Activated CD4-positive, alpha-beta memory T cell treated with anti-CD3 and anti-CD28 coated beads for 36 hours (primary cell): Measurements from ENCODE around the gene ATP10A. TPM values are rescaled to one million over a fixed set of nuclear protein-coding genes. Genes with fewer than 3 reads are reported as not detected.
A peak's percentile ranks its signal among the peaks of the same experiment; 100 is the strongest.

Experiments used
- CTCF ChIA-PET: fragments of 350-600 bp; sonication (Branson Sonifier 250); formaldehyde crosslinking; loops from one replicate; lab custom pipeline; 2021; ENCODE audit warnings: antibody characterized with exemption, inconsistent platforms; lab: Charles Lee
- POLR2A ChIA-PET: fragments of 350-600 bp; sonication (Branson Sonifier 250); formaldehyde crosslinking; loops from one replicate; lab custom pipeline; 2021; ENCODE audit warnings: antibody characterized with exemption; lab: Charles Lee
- DNase-seq: peaks from one replicate; pipeline ENCODE4 v3.0.0-alpha.2; 2020
- H3K27ac Mint-ChIP-seq: one replicate; pipeline ENCODE4 v1.8.0; 2021; ENCODE audit warnings: mixed read lengths
- H3K27me3 Mint-ChIP-seq: one replicate; pipeline ENCODE4 v1.8.0; 2021; ENCODE audit warnings: mixed read lengths
- H3K36me3 Mint-ChIP-seq: one replicate; pipeline ENCODE4 v1.8.0; 2021; ENCODE audit warnings: mixed read lengths
- H3K4me1 Mint-ChIP-seq: one replicate; pipeline ENCODE4 v1.8.0; 2021; ENCODE audit warnings: low read depth, mixed read lengths
- H3K4me3 Mint-ChIP-seq: one replicate; pipeline ENCODE4 v1.8.0; 2021; ENCODE audit warnings: mild to moderate bottlenecking, mixed read lengths
- H3K9me3 Mint-ChIP-seq: one replicate; pipeline ENCODE4 v1.8.0; 2021; ENCODE audit warnings: mixed read lengths
- intact Hi-C: fragments of 100-400 bp; cut with micrococcal nuclease; formaldehyde crosslinking; loops from one replicate; pipeline ENCODE4 v1.15.1; 2023
- total RNA-seq, 2 experiments: library from RNA; stranded (reverse); gene quantifications; one replicate each; pipeline ENCODE4 v1.2.3, GENCODE V29; 2021

Gene ATP10A
- total RNA-seq, 2 experiments from 2014 or later: 15.9 to 17.2 TPM

DNA sequence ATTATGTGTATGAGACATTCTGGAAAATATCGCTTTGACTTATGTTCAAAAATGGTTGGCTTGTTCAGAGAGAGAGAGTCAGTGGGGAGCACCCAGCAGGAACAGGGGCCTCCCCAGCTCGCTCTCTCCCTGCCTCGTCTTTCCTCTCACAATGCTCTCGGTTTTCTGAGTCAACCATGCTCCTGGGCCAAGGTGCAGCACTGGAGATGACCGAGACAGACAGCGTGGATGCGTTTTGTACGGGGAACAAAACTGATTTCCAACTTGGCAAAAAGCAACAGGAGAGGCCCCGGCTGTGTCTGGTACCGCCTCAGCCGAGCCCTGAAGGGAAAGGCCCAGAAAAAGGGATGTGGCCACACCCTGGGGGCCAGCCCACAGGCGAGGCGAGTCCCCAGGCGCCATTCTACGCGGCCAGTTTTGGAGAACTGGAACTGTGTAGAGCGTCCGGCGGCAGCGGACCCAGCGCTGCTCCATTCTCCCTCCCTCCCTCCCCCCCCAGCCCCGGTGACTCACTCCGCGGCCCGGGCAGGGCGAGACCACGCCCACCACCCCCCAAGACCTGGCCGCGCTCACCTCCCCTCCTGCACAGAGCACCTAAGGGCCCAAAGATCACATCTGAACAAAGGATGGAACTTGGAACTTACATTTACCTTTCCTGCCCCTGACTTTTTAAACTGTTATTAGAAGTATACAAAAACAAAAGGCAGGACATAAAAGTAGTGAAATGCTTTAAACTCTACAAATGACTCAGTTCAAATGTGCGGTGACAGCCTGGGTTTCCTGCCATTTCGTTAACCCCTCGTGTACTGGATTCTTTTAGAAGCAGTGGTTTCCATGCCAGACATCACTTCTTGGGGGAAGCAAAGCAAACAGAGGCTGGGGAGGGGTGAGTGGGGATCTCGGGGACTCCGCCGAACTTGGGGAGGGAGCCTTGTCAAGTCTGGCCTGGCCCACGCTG is 12.7 kb downstream of the ATP10A start:
- H3K9me3 Mint-ChIP-seq: peaks cover 3% of the 10 kb centered on the region
- H3K36me3 Mint-ChIP-seq: peaks cover 14% of the 10 kb centered on the region
- peaks cover 86% of the 10 kb centered on the region for H3K4me1 Mint-ChIP-seq
- H3K27me3 Mint-ChIP-seq: no peaks in the 10 kb centered on the region
- intact Hi-C loops: loop anchor here (1.0 to 10.0 kb wide), 7 partner anchors 9 to 893 kb away; no protein-coding TSS in a partner anchor
- CTCF ChIA-PET: no interaction called here
- peak overlapping the region; percentile 88 for H3K27ac Mint-ChIP-seq
- peak overlapping the region; percentile 82 for H3K4me3 Mint-ChIP-seq
- DNase-seq: peak; percentile 89
- POLR2A ChIA-PET: interaction anchor here (0.6 to 1.0 kb wide), 4 partner anchors 10 to 60 kb away, joined by 3 to 4 read pairs (median 4); no protein-coding TSS in a partner anchor

DNA sequence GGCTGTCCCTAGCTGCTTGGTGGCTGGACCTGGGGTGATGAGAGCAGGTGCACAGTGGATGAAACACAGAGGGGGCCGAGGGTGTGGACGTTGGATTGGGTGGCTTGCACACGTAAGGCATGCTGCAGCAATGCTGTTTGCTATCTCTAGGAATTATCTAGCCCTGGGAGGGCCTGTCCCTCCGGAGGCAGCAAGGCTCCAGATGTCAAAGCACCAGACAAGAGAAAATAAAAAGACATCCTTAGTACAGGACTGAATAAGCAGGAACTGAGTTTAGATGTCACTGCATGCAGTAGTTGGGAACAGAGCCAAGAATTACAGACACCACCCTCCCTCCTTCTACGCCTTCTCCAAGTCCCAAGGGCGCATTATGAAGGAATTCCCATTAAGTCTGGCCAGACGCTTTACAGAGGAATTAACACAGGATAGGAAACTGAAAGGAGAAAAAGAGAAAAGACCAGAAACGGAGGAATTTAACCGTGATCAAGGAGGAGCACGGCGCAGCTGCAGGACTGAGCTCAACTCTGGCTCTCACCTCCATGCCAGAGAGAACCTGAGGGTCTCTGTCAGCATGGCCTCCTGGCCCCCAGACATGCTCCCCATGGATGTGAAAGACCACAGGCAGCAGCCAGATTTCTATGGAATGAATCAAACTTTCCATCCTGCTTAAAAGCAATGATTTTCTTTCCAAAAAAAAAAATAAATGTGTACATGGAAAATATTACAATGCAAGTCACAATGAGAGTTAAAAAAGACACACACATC is 13.8 kb downstream of the ATP10A start:
- ChIA-PET POLR2A (interaction anchor here (0.5 to 1.0 kb wide), 5 partner anchors 11 to 59 kb away, joined by 3 to 4 read pairs (median 4); no protein-coding TSS in a partner anchor), CTCF (interaction anchor here (1.9 kb wide), 1 partner anchor 13 kb away, joined by 8 read pairs; no protein-coding TSS in a partner anchor)
- DNase-seq: peak; percentile 52
- H3K27ac Mint-ChIP-seq: peak overlapping the region; percentile 88
- intact Hi-C loops: loop anchor here (5.0 kb wide), 1 partner anchor 412 kb away; the partner anchor contains the start of gene UBE3A
- H3K36me3 Mint-ChIP-seq: peaks cover 11% of the 10 kb centered on the region
- H3K27me3 Mint-ChIP-seq: no peaks in the 10 kb centered on the region
- H3K4me3 Mint-ChIP-seq: peak overlapping the region; percentile 82
- H3K4me1 Mint-ChIP-seq: peaks cover 84% of the 10 kb centered on the region
- peaks cover 3% of the 10 kb centered on the region for H3K9me3 Mint-ChIP-seq

GRCh38 chr15:25848784-25849156 is 14.4 kb downstream of the ATP10A start:
- ChIA-PET POLR2A (interaction anchor here (0.8 to 1.6 kb wide), 2 partner anchors 13 to 38 kb away, joined by 4 to 11 read pairs; no protein-coding TSS in a partner anchor), CTCF (interaction anchor here (1.9 kb wide), 1 partner anchor 13 kb away, joined by 8 read pairs; no protein-coding TSS in a partner anchor)
- DNase-seq: no peak
- peaks cover 3% of the 10 kb centered on the region for H3K9me3 Mint-ChIP-seq
- peak overlapping the region; percentile 82 for H3K4me3 Mint-ChIP-seq
- H3K4me1 Mint-ChIP-seq: peaks cover 83% of the 10 kb centered on the region
- peak overlapping the region; percentile 88 for H3K27ac Mint-ChIP-seq
- H3K36me3 Mint-ChIP-seq: peaks cover 10% of the 10 kb centered on the region
- H3K27me3 Mint-ChIP-seq: no peaks in the 10 kb centered on the region
- intact Hi-C loops: loop anchor here (5.0 kb wide), 1 partner anchor 411 kb away; the partner anchor contains the start of gene UBE3A

GRCh38 chr15:25848325-25848724 is 14.8 kb downstream of the ATP10A start:
- H3K36me3 Mint-ChIP-seq: peaks cover 10% of the 10 kb centered on the region
- intact Hi-C loops: loop anchor here (5.0 kb wide), 1 partner anchor 411 kb away; the partner anchor contains the start of gene UBE3A
- H3K27me3 Mint-ChIP-seq: no peaks in the 10 kb centered on the region
- peak overlapping the region; percentile 88 for H3K27ac Mint-ChIP-seq
- ChIA-PET CTCF (interaction anchor here (1.1 to 1.9 kb wide), 2 partner anchors 14 to 35 kb away, joined by 3 to 8 read pairs; no protein-coding TSS in a partner anchor), POLR2A (interaction anchor here (0.8 to 1.6 kb wide), 2 partner anchors 14 to 38 kb away, joined by 4 to 11 read pairs; no protein-coding TSS in a partner anchor)
- H3K9me3 Mint-ChIP-seq: peaks cover 3% of the 10 kb centered on the region
- DNase-seq: no peak
- peaks cover 82% of the 10 kb centered on the region for H3K4me1 Mint-ChIP-seq
- H3K4me3 Mint-ChIP-seq: no peak overlapping the region

- peaks cover 10% of the 10 kb centered on the region for H3K36me3 Mint-ChIP-seq
- peaks cover 73% of the 10 kb centered on the region for H3K4me1 Mint-ChIP-seq
- no peaks in the 10 kb centered on the region for H3K27me3 Mint-ChIP-seq
- POLR2A ChIA-PET: interaction anchor here (1.6 kb wide), 1 partner anchor 15 kb away, joined by 11 read pairs; no protein-coding TSS in a partner anchor
- intact Hi-C loops: loop anchor here (5.0 kb wide), 1 partner anchor 410 kb away; the partner anchor contains the start of gene UBE3A
- H3K27ac Mint-ChIP-seq: peak overlapping the region; percentile 75
- peaks cover 3% of the 10 kb centered on the region for H3K9me3 Mint-ChIP-seq
- no peak for DNase-seq
- CTCF ChIA-PET: interaction anchor here (0.8 to 1.9 kb wide), 5 partner anchors 11 to 170 kb away, joined by 3 to 8 read pairs (median 3); no protein-coding TSS in a partner anchor
- peak overlapping the region; percentile 8 for H3K4me3 Mint-ChIP-seq
Measured at GRCh38 chr15:25847051-25847450, 16.1 kb downstream of the ATP10A start.

DNA sequence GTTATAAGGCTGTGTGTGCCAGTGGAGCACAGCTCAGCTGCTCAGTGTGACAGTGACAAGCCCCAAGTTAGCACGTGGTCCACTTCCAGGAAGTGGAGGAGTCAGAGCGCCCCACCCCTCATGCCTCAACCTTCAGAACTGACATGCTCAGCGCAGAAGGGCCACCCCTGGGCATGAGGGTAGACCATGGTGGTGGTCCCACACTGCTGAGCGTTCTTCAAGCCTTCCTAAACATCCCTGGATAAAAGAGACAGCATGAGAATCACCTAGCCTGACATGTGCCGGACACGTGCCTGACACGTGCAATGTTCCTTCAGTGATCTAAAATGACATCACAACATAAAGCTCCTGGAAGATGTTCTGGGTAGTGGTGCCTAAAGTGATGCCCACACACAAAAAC is 16.8 kb downstream of the ATP10A start:
- POLR2A ChIA-PET: no interaction called here
- intact Hi-C loops: loop anchor here (5.0 kb wide), 1 partner anchor 409 kb away; the partner anchor contains the start of gene UBE3A
- H3K9me3 Mint-ChIP-seq: peaks cover 3% of the 10 kb centered on the region
- DNase-seq: peak; percentile 78
- no peaks in the 10 kb centered on the region for H3K27me3 Mint-ChIP-seq
- CTCF ChIA-PET: interaction anchor here (1.0 kb wide), 2 partner anchors 63 to 170 kb away, joined by 3 read pairs; no protein-coding TSS in a partner anchor
- no peak overlapping the region for H3K4me3 Mint-ChIP-seq
- H3K27ac Mint-ChIP-seq: peak overlapping the region; percentile 85
- H3K36me3 Mint-ChIP-seq: peaks cover 10% of the 10 kb centered on the region
- peaks cover 70% of the 10 kb centered on the region for H3K4me1 Mint-ChIP-seq

DNA sequence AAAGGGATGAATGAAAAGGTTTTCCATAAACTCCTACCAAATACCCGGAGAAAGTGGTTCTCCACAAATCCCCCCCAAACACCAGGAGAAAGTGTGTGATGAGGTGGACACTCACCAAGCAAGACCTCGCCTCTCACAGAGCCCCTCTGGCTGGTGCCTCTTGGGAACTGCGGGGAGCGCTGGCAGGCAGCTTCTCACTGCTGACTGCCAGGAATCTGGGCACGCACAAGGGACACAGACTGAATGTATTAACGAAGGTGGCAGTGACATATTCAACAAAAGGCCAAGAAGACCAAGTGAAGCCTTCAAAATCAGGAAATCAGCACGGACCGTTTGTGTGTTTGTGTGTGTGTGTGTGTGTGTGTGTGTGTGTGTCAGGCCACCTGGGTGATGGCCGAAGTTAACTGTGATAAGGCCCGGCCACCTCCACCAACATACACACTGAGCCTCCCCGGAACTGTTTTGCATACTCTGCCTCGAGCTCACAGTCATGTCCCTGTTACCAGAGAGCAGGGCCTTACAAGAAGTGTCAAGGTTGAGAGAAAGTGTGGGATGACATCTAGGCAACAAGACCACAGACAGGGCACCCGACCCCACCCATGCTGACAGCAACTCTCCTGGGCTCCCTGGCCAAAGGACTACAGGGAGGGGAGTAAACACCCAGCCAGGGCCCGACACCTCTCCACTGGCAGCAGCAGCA is 18.0 kb downstream of the ATP10A start:
- no peaks in the 10 kb centered on the region for H3K27me3 Mint-ChIP-seq
- H3K36me3 Mint-ChIP-seq: peaks cover 12% of the 10 kb centered on the region
- POLR2A ChIA-PET: no interaction called here

DNA sequence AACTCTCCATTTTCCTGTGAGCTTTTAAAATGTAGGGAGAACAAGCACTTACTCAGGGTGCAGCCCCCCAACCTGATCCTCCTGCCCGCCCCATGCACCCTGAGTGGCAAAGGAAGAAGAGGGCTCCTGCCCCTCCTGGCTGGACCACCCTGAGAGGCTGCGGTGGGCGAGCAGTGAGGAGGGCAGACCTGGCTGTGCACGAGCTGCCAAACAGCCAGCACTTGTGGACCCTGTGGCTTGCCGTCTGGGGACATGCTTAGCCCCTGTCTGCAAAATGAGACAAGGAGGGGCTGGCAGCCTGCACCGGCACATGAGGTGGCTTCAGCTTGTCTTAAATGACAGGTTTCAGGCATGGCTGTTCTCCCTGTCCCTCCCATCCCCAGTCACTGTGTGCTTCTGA is 18.6 kb downstream of the ATP10A start:
- no peaks in the 10 kb centered on the region for H3K27me3 Mint-ChIP-seq
- POLR2A ChIA-PET: no interaction called here
- no peak overlapping the region for H3K27ac Mint-ChIP-seq

More for the DNA sequence above, 18.0 kb downstream of the ATP10A start:
- peak; percentile 21 for DNase-seq
- CTCF ChIA-PET: no interaction called here
- intact Hi-C loops: loop anchor here (5.0 kb wide), 1 partner anchor 408 kb away; the partner anchor contains the start of gene UBE3A
- peaks cover 63% of the 10 kb centered on the region for H3K4me1 Mint-ChIP-seq
- no peak overlapping the region for H3K4me3 Mint-ChIP-seq
- peak overlapping the region; percentile 85 for H3K27ac Mint-ChIP-seq
- H3K9me3 Mint-ChIP-seq: peaks cover 3% of the 10 kb centered on the region

GRCh38 chr15:25844076-25844475 is 19.1 kb downstream of the ATP10A start:
- peaks cover 3% of the 10 kb centered on the region for H3K9me3 Mint-ChIP-seq
- no peaks in the 10 kb centered on the region for H3K27me3 Mint-ChIP-seq
- peaks cover 62% of the 10 kb centered on the region for H3K4me1 Mint-ChIP-seq
- CTCF ChIA-PET: no interaction called here
- H3K27ac Mint-ChIP-seq: no peak overlapping the region
- peaks cover 15% of the 10 kb centered on the region for H3K36me3 Mint-ChIP-seq
- POLR2A ChIA-PET: no interaction called here
- intact Hi-C loops: no loop called here
- no peak overlapping the region for H3K4me3 Mint-ChIP-seq
- no peak for DNase-seq

More for the DNA sequence above, 18.6 kb downstream of the ATP10A start:
- Mint-ChIP-seq H3K4me1 (peaks cover 62% of the 10 kb centered on the region), H3K4me3 (no peak overlapping the region), H3K36me3 (peaks cover 15% of the 10 kb centered on the region), H3K9me3 (peaks cover 3% of the 10 kb centered on the region)
- CTCF ChIA-PET: no interaction called here
- intact Hi-C loops: no loop called here
- no peak for DNase-seq

DNA sequence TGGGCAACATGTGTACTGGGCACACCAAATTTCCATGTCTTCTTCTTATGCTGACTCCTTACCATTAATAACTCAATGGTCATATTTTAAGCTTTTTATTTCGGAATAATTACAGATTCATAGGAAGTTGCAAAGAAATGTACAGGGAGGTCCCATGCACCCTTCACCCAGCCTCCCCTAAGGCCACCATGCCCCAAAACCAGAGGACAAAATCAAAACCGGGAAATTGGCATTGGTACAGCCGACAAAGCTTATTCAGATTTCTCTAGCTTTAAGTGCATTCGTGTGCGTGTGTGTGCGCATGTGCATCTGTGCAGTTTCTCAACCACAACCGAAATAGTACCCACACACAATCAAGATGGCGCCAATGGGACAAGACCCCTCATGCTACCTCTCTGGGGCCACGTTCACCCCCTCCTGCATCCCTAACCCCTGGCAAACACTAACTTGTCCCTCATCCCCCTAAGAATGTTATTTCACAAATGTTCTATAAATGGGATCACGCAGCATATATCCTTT is 23.4 kb downstream of the ATP10A start:
- H3K4me3 Mint-ChIP-seq: no peak overlapping the region
- H3K4me1 Mint-ChIP-seq: peaks cover 44% of the 10 kb centered on the region
- POLR2A ChIA-PET: no interaction called here
- no peaks in the 10 kb centered on the region for H3K9me3 Mint-ChIP-seq
- intact Hi-C loops: no loop called here
- no peak overlapping the region for H3K27ac Mint-ChIP-seq
- H3K36me3 Mint-ChIP-seq: peaks cover 5% of the 10 kb centered on the region
- no peak for DNase-seq
- H3K27me3 Mint-ChIP-seq: no peaks in the 10 kb centered on the region
- CTCF ChIA-PET: no interaction called here
